ENCODE measurements around the gene MMEL1.
"Not testable (repeated sequence)": the region's sequence is repeated elsewhere in the genome, so short reads cannot be mapped to it uniquely, and the experiment has no call there.

The MMEL1 gene

GRCh38 chr1:2588661-2589430 is 44.0 kb downstream of the MMEL1 start:
- no peak for DNase-seq

- DNase-seq: no peak
These were observed 44.8 kb downstream of the MMEL1 start for GRCh38 chr1:2587860-2588571.

GRCh38 chr1:2587071-2587859 is 45.6 kb downstream of the MMEL1 start:
- no peak for DNase-seq

GRCh38 chr1:2586154-2587070 is 46.4 kb downstream of the MMEL1 start, which contains the start of gene PRXL2B:
PRXL2B (plus strand) TSS chr1:2586777; CDS start chr1:2586886, 109 bp downstream.
- DNase-seq: peak; percentile 92 to 95

GRCh38 chr1:2585318-2586092 is 47.3 kb downstream of the MMEL1 start:
- DNase-seq: peak; percentile 50 to 83

- no peak for DNase-seq
These were observed 48.0 kb downstream of the MMEL1 start for GRCh38 chr1:2584686-2585317.

GRCh38 chr1:2583871-2584351 is 48.9 kb downstream of the MMEL1 start:
- no peak for DNase-seq

- DNase-seq: no peak
These were observed 49.5 kb downstream of the MMEL1 start for GRCh38 chr1:2583331-2583791.

- DNase-seq: no peak
These were observed 50.4 kb downstream of the MMEL1 start for GRCh38 chr1:2582391-2582790.

- DNase-seq: no peak
These were observed 52.1 kb downstream of the MMEL1 start for GRCh38 chr1:2580691-2581090.

- no peak for DNase-seq
These were observed 54.1 kb downstream of the MMEL1 start for GRCh38 chr1:2578758-2579118.

- DNase-seq: not testable (repeated sequence)
These were observed 55.2 kb downstream of the MMEL1 start for GRCh38 chr1:2577565-2578075.

GRCh38 chr1:2575801-2576663 is 56.8 kb downstream of the MMEL1 start:
- no peak for DNase-seq

- no peak for DNase-seq
These were observed 58.5 kb downstream of the MMEL1 start for GRCh38 chr1:2574350-2574749.

- DNase-seq: no peak
These were observed 59.4 kb downstream of the MMEL1 start for GRCh38 chr1:2573250-2573920.

GRCh38 chr1:2571348-2571747 is 61.5 kb downstream of the MMEL1 start:
- no peak for DNase-seq

GRCh38 chr1:2570332-2570731 is 62.5 kb downstream of the MMEL1 start:
- DNase-seq: no peak

GRCh38 chr1:2569703-2570102 is 63.1 kb downstream of the MMEL1 start:
- DNase-seq: not testable (repeated sequence)

GRCh38 chr1:2569060-2569459 is 63.8 kb downstream of the MMEL1 start:
- DNase-seq: no peak

Measured in bone marrow (tissue), 2 donors.